Esophagus muscularis mucosa (tissue), 4 donors: ENCODE results near the gene PIK3CB. TPM values are rescaled to one million over a fixed set of nuclear protein-coding genes. Genes with fewer than 3 reads are reported as not detected.
"Not testable (repeated sequence)": the region's sequence is repeated elsewhere in the genome, so short reads cannot be mapped to it uniquely, and the experiment has no call there.

Experiments
- DNase-seq: peaks from one replicate; pipeline ENCODE4 v3.0.0-alpha.2; 2017; ENCODE audit errors: extremely low spot score
- H3K27ac ChIP-seq, 4 donors: fragments of 200-600 bp; sonication (generic); replicated peaks in 1 of 4; 1 replicate in 3 of 4; 2 replicates in 1 of 4; pipeline ENCODE4 v1.5.1; 2016 to 2019; ENCODE audit warnings: mild to moderate bottlenecking in 1 of 4
- H3K27me3 ChIP-seq, 4 donors: fragments of 200-600 bp; sonication (generic); one replicate each; pipeline versions ENCODE4 v1.5.1 to v1.6.0; 2016 to 2019
- H3K36me3 ChIP-seq, 4 donors: fragments of 200-600 bp; sonication (generic); one replicate each; pipeline ENCODE4 v1.5.1; 2016 to 2019
- H3K4me1 ChIP-seq, 4 donors: fragments of 200-600 bp; sonication (generic); one replicate each; pipeline ENCODE4 v1.5.1; 2016 to 2019
- H3K4me3 ChIP-seq, 4 donors: fragments of 200-600 bp; sonication (generic); 1 replicate in 2 of 4; 2 replicates in 2 of 4; pipeline ENCODE4 v1.5.1; 2016 to 2019; ENCODE audit warnings: mild to moderate bottlenecking in 4 of 4, moderate library complexity in 1 of 4
- H3K9me3 ChIP-seq, 4 donors: fragments of 200-600 bp; sonication (generic); 1 replicate in 3 of 4; 2 replicates in 1 of 4; pipeline ENCODE4 v1.5.1; 2016 to 2019
- EP300 ChIP-seq: sonication (generic); formaldehyde crosslinking; IDR thresholded peaks from one replicate; pipeline ENCODE4 v1.6.1; 2017; ENCODE audit warnings: antibody characterized with exemption
- POLR2A ChIP-seq: fragments of 450-650 bp; IDR thresholded peaks from one replicate; pipeline ENCODE4 v1.6.1; 2017; ENCODE audit warnings: antibody characterized with exemption, moderate library complexity, mild to moderate bottlenecking, low read depth
- POLR2AphosphoS5 ChIP-seq, 2 donors: sonication (generic); formaldehyde crosslinking; IDR thresholded peaks; one replicate each; pipeline ENCODE4 v1.6.1; 2017; ENCODE audit warnings: antibody characterized with exemption in 2 of 2
- WGBS: methylation state at CpG from one replicate; pipeline ENCODE4 v1.1.5; 2018; 5-methylcytosine and 5-hydroxymethylcytosine counted together
- intact Hi-C: fragments of 100-400 bp; cut with DNase I; formaldehyde crosslinking; loops from one replicate; pipeline ENCODE4 v1.15.1; 2023
- total RNA-seq, 4 donors: library from RNA; depleted of rRNA; stranded (reverse); fragments of >200 nt; gene quantifications; one replicate each; pipeline versions ENCODE4 v1.1.0 to v1.2.1, GENCODE V29; 2016
- TF ChIP-seq, protein P1 (sequence below), 3 experiments: fragments of 200-600 bp in 2 of 3; fragments of 450-650 bp in 1 of 3; sonication (generic) in 2 of 3; IDR thresholded peaks; one replicate each; pipeline ENCODE4 v1.5.1; 2017 to 2019; ENCODE audit warnings: antibody characterized with exemption in 3 of 3, mild to moderate bottlenecking in 2 of 3, moderate library complexity in 1 of 3

PIK3CB gene
- total RNA-seq, 4 donors from 2014 or later, result 32.1 to 42.7 (median 36.6) TPM

DNA sequence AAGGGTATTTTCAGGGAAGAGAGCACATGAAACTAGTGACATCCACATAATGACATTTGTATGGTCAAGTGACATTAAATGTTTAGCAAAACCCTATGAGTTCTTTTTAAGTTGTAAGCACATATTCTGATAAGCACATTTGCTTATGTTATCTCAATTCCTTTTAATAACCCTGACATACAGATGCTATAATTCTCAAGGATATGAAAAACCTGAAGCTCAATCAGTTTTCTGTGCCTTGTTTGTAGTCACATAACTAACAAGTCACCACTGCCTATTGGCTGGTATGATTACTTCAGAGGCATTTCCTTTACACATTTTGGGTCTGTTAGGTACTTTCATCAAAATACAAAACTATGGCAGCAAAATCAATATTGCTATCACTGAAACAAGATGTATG lies 152.1 kb downstream of the PIK3CB start:
- Histone ChIP-seq H3K9me3 (no peaks in the 10 kb centered on the region), H3K27me3 (no peaks in the 10 kb centered on the region), H3K4me3 (no peak overlapping the region), H3K36me3 (peaks cover 0 to 67% (median 26%) of the 10 kb centered on the region in 4 donors), H3K4me1 (no peaks in the 10 kb centered on the region), H3K27ac (no peak overlapping the region)
- intact Hi-C loops, result no loop called here
- TF ChIP-seq, protein P1, sequence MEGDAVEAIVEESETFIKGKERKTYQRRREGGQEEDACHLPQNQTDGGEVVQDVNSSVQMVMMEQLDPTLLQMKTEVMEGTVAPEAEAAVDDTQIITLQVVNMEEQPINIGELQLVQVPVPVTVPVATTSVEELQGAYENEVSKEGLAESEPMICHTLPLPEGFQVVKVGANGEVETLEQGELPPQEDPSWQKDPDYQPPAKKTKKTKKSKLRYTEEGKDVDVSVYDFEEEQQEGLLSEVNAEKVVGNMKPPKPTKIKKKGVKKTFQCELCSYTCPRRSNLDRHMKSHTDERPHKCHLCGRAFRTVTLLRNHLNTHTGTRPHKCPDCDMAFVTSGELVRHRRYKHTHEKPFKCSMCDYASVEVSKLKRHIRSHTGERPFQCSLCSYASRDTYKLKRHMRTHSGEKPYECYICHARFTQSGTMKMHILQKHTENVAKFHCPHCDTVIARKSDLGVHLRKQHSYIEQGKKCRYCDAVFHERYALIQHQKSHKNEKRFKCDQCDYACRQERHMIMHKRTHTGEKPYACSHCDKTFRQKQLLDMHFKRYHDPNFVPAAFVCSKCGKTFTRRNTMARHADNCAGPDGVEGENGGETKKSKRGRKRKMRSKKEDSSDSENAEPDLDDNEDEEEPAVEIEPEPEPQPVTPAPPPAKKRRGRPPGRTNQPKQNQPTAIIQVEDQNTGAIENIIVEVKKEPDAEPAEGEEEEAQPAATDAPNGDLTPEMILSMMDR (IDR thresholded peaks at IDR 0.05), result no peak
- no peak for DNase-seq

DNA sequence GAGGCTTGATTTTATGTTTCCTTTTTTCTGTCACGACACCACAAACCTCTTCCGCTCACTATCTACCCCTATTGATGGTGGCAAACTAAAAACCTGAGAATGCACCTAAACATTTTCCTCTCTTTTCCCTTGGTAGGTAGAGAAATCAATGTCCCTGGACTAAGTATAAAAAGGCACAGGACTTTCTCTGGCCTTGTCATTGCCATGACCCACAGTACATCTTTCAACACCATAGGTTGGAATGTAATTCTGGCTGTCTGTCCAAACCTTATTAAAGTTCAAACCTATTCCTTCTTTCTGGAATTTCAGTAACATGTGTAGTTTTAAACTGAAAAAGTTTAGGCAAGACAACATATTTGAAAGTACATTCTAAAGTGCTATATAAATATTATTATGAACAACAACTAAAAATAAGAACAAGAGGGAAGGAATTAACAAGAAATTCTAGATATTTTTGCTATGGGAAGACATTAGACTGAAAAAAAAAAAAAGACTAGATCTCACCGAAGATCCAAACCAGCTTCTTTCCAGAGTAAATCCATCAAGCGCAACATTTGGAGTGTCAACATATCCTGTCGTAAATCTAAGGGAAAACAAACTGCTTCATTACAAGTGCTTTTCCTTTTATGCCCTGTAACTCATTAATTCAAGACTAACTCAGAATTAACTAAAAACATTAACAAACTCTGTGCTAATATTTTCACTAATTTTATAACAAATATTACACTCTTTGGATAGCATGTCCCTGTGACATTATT lies 153.1 kb downstream of the PIK3CB start:
- WGBS, result 80% methylated on average over 5 of the region's 5 CpGs
- TF ChIP-seq, protein P1 (IDR thresholded peaks at IDR 0.05), result no peak
- Histone ChIP-seq H3K27ac (no peak overlapping the region), H3K9me3 (peaks cover 0 to 6% (median 0%) of the 10 kb centered on the region in 4 donors), H3K36me3 (peaks cover 0 to 72% (median 28%) of the 10 kb centered on the region in 4 donors), H3K4me1 (no peaks in the 10 kb centered on the region), H3K27me3 (no peaks in the 10 kb centered on the region), H3K4me3 (no peak overlapping the region)
- DNase-seq, result no peak
- intact Hi-C loops, result no loop called here

DNA sequence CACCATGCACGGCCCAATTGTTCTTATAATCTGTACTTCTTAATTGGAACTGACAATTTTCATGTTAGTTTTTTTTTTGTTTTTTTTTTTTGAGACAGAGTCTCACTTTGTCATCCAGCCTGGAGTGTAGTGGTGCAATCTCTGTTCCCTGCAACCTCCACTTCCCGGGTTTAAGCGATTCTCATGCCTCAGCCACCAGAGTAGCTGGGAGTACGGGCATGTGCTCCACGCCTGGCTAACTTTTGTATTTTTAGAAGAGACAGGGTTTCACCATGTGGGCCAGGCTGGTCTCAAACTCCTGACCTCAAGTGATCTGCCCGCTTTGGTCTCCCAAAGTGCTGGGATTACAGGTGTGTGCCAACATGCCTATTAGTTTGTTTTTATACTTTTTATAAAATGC lies 153.8 kb downstream of the PIK3CB start:
- H3K4me3 ChIP-seq, DNase-seq, H3K27ac ChIP-seq, H3K27me3 ChIP-seq, H3K4me1 ChIP-seq, intact Hi-C loops: not testable (repeated sequence)
- WGBS, result 96% methylated on average over 6 of the region's 6 CpGs
- peaks cover 0 to 13% (median under 1%) of the 10 kb centered on the region in 4 donors for H3K9me3 ChIP-seq
- H3K36me3 ChIP-seq, result peaks cover 0 to 77% (median 31%) of the 10 kb centered on the region in 4 donors

DNA sequence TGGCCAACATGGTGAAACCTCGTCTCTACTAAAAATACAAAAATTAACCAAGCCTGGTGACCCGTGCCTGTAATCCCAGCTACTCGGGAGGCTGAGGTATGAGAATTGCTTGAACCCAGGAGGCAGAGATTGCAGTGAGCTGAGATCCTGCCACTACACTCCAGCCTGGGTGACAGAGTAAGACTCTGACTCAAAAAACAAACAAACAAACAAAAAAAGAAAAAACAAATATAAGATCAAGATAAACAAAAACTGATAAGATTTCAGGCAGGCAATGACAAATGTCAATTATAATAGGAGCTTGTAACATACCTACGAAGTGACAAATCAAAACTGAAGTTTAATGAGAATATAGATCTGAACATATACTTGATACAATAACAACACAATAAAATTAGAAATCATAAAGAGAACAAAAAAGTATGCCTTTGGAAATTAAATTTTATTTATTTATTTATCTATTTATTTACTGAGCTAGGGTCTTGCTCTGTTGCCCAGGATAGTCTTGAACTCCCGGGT lies 155.8 kb downstream of the PIK3CB start:
- no peak for DNase-seq
- Histone ChIP-seq H3K4me1 (no peaks in the 10 kb centered on the region), H3K27ac (no peak overlapping the region), H3K27me3 (no peaks in the 10 kb centered on the region), H3K4me3 (no peak overlapping the region), H3K9me3 (peaks cover 0 to 21% (median 7%) of the 10 kb centered on the region in 4 donors), H3K36me3 (peaks cover 0 to 81% (median 40%) of the 10 kb centered on the region in 4 donors)
- WGBS, result 91% methylated on average over 5 of the region's 5 CpGs
- intact Hi-C loops, result no loop called here
- TF ChIP-seq POLR2A (no peak), EP300 (no peak), POLR2AphosphoS5 (IDR thresholded peaks at IDR 0.05) (no peak)
- TF ChIP-seq, protein P1 (IDR thresholded peaks at IDR 0.05), result no peak

DNA sequence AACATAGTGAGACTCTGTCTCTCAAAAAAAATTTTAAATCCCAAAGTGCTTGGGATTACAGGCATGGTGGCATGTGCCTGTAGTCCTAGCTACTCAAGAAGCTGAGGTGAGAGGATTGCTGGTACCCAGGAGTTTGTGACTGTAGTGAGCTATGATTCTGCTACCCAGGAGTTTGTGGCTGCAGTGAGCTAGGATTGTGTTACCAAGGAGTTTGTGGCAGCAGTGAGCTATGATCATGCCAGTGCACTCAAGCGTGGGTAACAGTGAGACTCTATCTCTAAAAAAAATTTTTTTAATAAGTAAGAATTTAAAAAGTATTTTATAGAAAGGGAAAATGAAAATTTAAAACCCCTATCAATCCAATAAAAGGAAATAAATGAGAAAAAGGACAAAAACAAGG lies 156.6 kb downstream of the PIK3CB start:
- no peak overlapping the region for H3K27ac ChIP-seq
- peaks cover 0 to 21% (median 7%) of the 10 kb centered on the region in 4 donors for H3K9me3 ChIP-seq
- 96% methylated on average over 1 of the region's 1 CpG for WGBS
- no peak overlapping the region for H3K4me3 ChIP-seq
- peaks cover 0 to 73% (median 39%) of the 10 kb centered on the region in 4 donors for H3K36me3 ChIP-seq
- H3K4me1 ChIP-seq, result peaks cover 0 to 3% (median 0%) of the 10 kb centered on the region in 4 donors
- no peaks in the 10 kb centered on the region for H3K27me3 ChIP-seq
- no peak for TF ChIP-seq POLR2A
- TF ChIP-seq, protein P1 (IDR thresholded peaks at IDR 0.05), result no peak
- no peak for TF ChIP-seq EP300
- TF ChIP-seq POLR2AphosphoS5 (IDR thresholded peaks at IDR 0.05), result no peak
- intact Hi-C loops, result no loop called here
- no peak for DNase-seq
